Testis (tissue), 3 donors: ENCODE measurements around the gene MPZL3. TPM values are rescaled to one million over a fixed set of nuclear protein-coding genes. Genes with fewer than 3 reads are reported as not detected.

Experiments
- DNase-seq: peaks from one replicate; pipeline ENCODE4 v3.0.0-alpha.2; 2019
- H3K27ac ChIP-seq, 2 donors: fragments of 200-600 bp; sonication (generic); one replicate each; pipeline ENCODE4 v1.5.1; 2019
- H3K27me3 ChIP-seq: fragments of 200-600 bp; sonication (generic); one replicate; pipeline ENCODE4 v1.5.1; 2019
- H3K36me3 ChIP-seq: fragments of 200-600 bp; sonication (generic); one replicate; pipeline ENCODE4 v1.5.1; 2017; ENCODE audit warnings: low read depth; ENCODE audit errors: missing control alignments
- H3K4me1 ChIP-seq: fragments of 200-600 bp; sonication (generic); one replicate; pipeline ENCODE4 v1.5.1; 2019
- H3K4me3 ChIP-seq, 2 donors: fragments of 200-600 bp; sonication (generic); one replicate each; pipeline ENCODE4 v1.5.1; 2017 to 2019
- H3K9me3 ChIP-seq: fragments of 200-600 bp; sonication (generic); one replicate; pipeline ENCODE4 v1.5.1; 2017
- CTCF ChIP-seq, 3 experiments: fragments of 450-650 bp in 2 of 3; fragments of 200-600 bp in 1 of 3; sonication (generic) in 1 of 3; IDR thresholded peaks; one replicate each; pipeline ENCODE4 v1.5.1; 2016 to 2019; ENCODE audit warnings: antibody characterized with exemption in 3 of 3, mild to moderate bottlenecking in 2 of 3, moderate library complexity in 1 of 3
- POLR2A ChIP-seq: fragments of 450-650 bp; IDR thresholded peaks from one replicate; pipeline ENCODE4 v1.6.1; 2017; ENCODE audit warnings: antibody characterized with exemption, mild to moderate bottlenecking, moderate library complexity
- WGBS, 2 donors: methylation state at CpG; one replicate each; pipeline ENCODE4 v1.1.5; 2018; 5-methylcytosine and 5-hydroxymethylcytosine counted together
- intact Hi-C: fragments of 100-400 bp; cut with DNase I; formaldehyde crosslinking; loops from one replicate; pipeline ENCODE4 v1.15.1; 2023; ENCODE audit warnings: low total_unique reads
- polyA plus RNA-seq: library from polyadenylated mRNA; stranded (reverse); fragments of 350-450 nt; fragmentation: Illumina TruSeq; extraction: RNeasy Lipid Tissue Mini Kit (QIAGEN cat#74804); gene quantifications from one replicate; pipeline ENCODE4 v1.2.3, GENCODE V29; 2014; ENCODE audit warnings: low read depth, low replicate concordance; ENCODE audit not compliant: insufficient read depth
- total RNA-seq, 2 donors: library from RNA; depleted of rRNA; stranded (reverse); fragments of >200 nt; gene quantifications; one replicate each; pipeline ENCODE4 v1.2.3, GENCODE V29; 2016

The MPZL3 gene
- total and polyA plus RNA-seq, 3 donors from 2014 or later, result 2.4 to 3.4 (median 3.2) TPM

GRCh38 chr11:118286545-118286944, 34.4 kb upstream of the MPZL3 start:
- intact Hi-C loops, result no loop called here
- WGBS, 2 donors, result 80 to 86% methylated on average over 2 of the region's 2 CpGs
- TF ChIP-seq CTCF (IDR thresholded peaks at IDR 0.05), result no peak
- no peak for TF ChIP-seq POLR2A
- H3K4me1 ChIP-seq, result no peaks in the 10 kb centered on the region
- no peaks in the 10 kb centered on the region for H3K36me3 ChIP-seq
- no peaks in the 10 kb centered on the region for H3K9me3 ChIP-seq
- H3K27ac ChIP-seq, result no peak overlapping the region
- no peak overlapping the region for H3K4me3 ChIP-seq
- no peaks in the 10 kb centered on the region for H3K27me3 ChIP-seq
- DNase-seq, result no peak

GRCh38 chr11:118283756-118284350, 31.7 kb upstream of the MPZL3 start:
- H3K36me3 ChIP-seq, result no peaks in the 10 kb centered on the region
- no peaks in the 10 kb centered on the region for H3K4me1 ChIP-seq
- no peak overlapping the region for H3K4me3 ChIP-seq
- intact Hi-C loops, result no loop called here
- no peaks in the 10 kb centered on the region for H3K27me3 ChIP-seq
- no peaks in the 10 kb centered on the region for H3K9me3 ChIP-seq
- no peak for DNase-seq
- H3K27ac ChIP-seq, result no peak overlapping the region
- TF ChIP-seq CTCF (IDR thresholded peaks at IDR 0.05) (no peak), POLR2A (no peak)
- 67 to 73% methylated on average over 4 of the region's 4 CpGs for WGBS, 2 donors

- Histone ChIP-seq H3K36me3 (no peaks in the 10 kb centered on the region), H3K4me3 (no peak overlapping the region), H3K4me1 (no peaks in the 10 kb centered on the region), H3K27ac (no peak overlapping the region), H3K27me3 (no peaks in the 10 kb centered on the region), H3K9me3 (no peaks in the 10 kb centered on the region)
- no peak for DNase-seq
- 77 to 81% methylated on average over 5 of the region's 5 CpGs for WGBS, 2 donors
- TF ChIP-seq POLR2A (no peak), CTCF (IDR thresholded peaks at IDR 0.05) (no peak)
- intact Hi-C loops, result no loop called here
These were observed 31.0 kb upstream of the MPZL3 start for GRCh38 chr11:118283037-118283636.

- Histone ChIP-seq H3K4me1 (no peaks in the 10 kb centered on the region), H3K27ac (no peak overlapping the region), H3K27me3 (no peaks in the 10 kb centered on the region), H3K36me3 (no peaks in the 10 kb centered on the region), H3K9me3 (no peaks in the 10 kb centered on the region), H3K4me3 (no peak overlapping the region)
- intact Hi-C loops, result no loop called here
- no peak for DNase-seq
- TF ChIP-seq POLR2A (no peak), CTCF (IDR thresholded peaks at IDR 0.05) (no peak)
- 71 to 75% methylated on average over 6 of the region's 6 CpGs for WGBS, 2 donors
These were observed 30.4 kb upstream of the MPZL3 start for GRCh38 chr11:118282606-118283005.

GRCh38 chr11:118281284-118281683, 29.1 kb upstream of the MPZL3 start:
- 96 to 100% methylated on average over 1 of the region's 1 CpG for WGBS, 2 donors

More at GRCh38 chr11:118281284-118281683, 29.1 kb upstream of the MPZL3 start:
- Histone ChIP-seq H3K4me1 (no peaks in the 10 kb centered on the region), H3K27ac (no peak overlapping the region), H3K27me3 (no peaks in the 10 kb centered on the region), H3K4me3 (no peak overlapping the region), H3K9me3 (no peaks in the 10 kb centered on the region), H3K36me3 (no peaks in the 10 kb centered on the region)
- TF ChIP-seq POLR2A, result no peak
- no peak for TF ChIP-seq CTCF (IDR thresholded peaks at IDR 0.05)
- no peak for DNase-seq
- intact Hi-C loops, result no loop called here
